HL-60/S4 treated with retinoic acid at 250 ng/mL for 4 days and 3 days (cell line): ENCODE results near the gene SEMA4C.

ENCODE experiments used
- in situ Hi-C: fragments of 300-500 bp; cut with MboI; formaldehyde crosslinking; loops from 2 replicates; pipeline ENCODE4 v1.7.0; 2022; ENCODE audit warnings: low sequenced_read_pairs

The SEMA4C gene

GRCh38 chr2:96847586-96847985, 22.3 kb downstream of the SEMA4C start:
- in situ Hi-C loops = no loop called here

- in situ Hi-C loops = no loop called here
Measured at GRCh38 chr2:96846825-96847224, 23.1 kb downstream of the SEMA4C start.

DNA sequence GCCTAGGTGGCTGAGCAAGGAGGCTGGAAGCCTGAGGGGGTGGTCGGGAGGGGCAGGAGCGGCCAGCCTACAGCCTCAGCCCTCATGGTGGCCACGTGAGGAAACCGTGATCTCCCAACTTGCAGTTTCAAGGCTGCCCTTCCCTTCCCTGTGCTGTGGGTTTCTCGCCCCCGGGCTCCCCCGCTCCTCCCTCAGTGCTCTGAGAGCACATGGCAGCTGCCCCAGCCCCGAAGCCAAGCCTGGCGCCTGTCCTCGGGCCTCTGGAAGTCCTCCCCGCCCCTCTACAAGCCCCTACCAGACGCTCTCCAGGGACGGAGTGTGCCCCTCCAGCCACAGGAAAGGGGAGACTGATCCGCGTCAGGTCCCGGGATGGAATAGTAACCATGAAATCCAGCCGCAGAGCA, 25.5 kb downstream of the SEMA4C start:
- in situ Hi-C loops = no loop called here

DNA sequence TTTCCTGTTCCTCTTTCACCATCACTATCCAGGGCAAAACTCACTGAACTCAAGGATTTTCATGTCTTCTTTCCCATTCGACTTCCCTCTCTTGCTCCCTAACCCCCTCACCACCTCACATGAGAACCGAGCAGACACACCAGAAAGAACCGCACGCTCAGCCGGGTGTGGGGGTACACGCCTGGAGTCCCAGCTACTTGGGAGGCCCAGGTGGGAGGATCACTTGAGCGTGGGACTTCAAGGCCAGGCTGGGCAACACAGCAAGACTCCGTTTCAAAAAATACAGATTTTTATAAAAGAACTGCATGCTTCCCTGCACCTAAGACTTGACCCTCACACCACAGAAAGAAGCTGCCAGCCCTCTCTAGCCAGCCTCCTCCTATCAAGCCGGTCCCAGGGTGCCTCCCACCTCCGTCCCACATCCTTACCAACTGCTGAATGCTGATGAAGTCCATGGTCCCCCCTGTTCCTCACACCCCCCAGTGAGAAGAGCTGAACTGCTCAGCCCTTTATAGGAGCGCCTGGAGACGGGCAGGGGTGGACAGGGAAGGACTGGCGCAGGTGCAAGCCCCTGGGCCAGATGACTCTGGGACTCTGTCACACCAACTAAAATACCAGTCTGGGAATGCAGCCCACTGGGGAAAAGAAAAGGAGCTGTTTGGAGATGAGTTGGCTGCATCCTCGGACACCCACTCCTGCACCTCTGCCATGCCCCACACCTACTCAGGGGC, 26.2 kb downstream of the SEMA4C start, which contains the start of gene ANKRD23:
TSS of gene ANKRD23 (minus strand) at position 484 of the 731 bp plus-strand sequence. CDS start at position 455, 29 bp downstream.
- in situ Hi-C loops = no loop called here

- in situ Hi-C loops = no loop called here
Measured at GRCh38 chr2:96842600-96842999, 27.3 kb downstream of the SEMA4C start.

GRCh38 chr2:96841701-96842495, 28.0 kb downstream of the SEMA4C start:
- in situ Hi-C loops = no loop called here

GRCh38 chr2:96839875-96840850, 29.7 kb downstream of the SEMA4C start:
- in situ Hi-C loops = no loop called here

DNA sequence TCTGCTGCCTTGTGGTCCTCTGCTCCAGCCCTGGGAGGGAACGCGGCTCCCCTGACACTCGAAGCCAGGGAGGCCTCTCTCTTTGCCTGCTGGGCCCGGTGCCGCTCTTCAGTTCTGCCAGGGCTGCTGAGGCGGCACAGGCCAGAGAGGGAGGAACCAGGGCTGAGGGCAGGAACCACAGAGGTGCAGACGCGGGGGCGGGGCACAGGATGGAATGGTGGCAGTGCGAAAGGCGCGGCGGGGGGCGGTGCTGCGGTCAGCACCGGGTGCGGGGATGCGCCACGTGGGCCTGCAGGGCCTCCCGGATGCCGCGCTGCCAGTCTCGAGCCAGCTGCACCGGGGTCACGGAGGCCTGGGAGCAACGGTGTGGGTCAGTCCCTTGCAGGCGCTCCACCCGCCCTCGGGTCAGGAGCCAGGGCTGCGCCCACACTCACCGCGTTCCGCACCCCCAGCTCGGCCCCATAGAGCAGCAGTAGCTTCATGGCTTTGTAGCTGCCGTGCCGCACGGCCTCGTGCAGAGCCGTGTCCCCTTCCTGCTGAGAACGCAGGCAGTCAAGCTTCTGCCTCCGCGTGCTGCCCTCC, 30.5 kb downstream of the SEMA4C start:
- in situ Hi-C loops = no loop called here

DNA sequence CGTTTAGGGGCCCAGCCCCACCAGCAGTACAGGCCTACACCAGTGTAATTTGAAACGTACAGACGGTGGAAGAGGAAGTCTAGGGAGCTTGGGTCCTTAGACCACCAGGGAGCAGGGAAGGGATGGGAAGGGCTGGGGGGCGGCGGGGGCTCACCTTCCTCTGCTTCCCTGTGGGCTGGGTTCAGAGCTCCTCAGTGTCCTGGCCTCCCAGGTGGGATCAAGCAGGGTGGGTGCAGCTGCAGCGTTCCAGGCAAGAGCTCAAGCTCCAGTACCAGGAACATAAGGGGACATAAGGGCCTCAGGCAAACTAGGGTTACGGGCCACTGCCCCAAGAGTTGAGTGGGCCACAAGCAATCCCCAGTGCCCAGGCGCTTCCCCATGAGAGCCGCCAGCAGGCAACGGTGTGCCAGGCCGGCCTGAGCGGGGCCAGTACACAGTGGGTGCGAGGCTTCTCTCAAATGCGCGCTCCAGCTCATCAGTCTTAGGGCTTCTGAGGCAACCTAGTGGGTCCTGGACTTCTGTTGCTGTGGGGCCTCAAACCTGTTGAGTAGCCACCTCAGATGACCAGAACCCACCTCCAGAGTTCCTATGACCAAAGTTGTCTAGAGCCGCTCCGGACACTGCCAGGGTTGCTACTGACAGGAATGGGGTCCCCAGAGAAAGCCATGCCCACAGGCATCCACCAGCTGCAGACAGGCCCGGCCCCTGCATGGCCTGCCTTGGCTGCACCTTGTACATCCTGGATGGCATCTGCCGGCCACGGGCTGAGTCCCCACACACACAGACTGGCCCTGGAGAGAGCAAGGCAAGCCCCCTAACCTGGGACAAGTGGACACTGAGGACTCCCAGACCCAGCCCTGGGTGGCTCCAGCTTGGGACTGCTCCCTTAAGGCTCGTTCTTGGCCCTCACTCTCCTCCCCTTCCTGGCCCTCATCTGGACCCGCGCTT, 31.3 kb downstream of the SEMA4C start:
- in situ Hi-C loops = no loop called here

DNA sequence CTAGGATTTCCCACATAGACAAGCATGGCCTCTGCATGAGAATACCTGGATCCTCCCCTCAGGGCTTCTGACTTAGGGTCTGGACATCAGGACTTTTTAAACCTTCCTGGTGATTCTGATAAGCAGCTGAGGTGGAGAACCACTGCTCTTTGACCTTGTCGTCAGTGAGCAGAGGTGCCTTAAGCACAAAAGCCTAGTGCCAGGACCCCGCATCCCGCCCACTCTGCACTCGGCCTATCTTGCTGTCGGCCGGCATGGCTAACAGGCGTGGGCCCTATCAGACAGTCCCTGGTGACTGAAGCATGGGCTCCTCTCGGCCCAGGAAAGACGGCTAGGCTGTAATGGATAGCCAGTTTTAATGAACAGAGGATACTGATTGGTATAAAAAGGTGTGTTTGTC, 32.3 kb downstream of the SEMA4C start:
- in situ Hi-C loops = no loop called here

DNA sequence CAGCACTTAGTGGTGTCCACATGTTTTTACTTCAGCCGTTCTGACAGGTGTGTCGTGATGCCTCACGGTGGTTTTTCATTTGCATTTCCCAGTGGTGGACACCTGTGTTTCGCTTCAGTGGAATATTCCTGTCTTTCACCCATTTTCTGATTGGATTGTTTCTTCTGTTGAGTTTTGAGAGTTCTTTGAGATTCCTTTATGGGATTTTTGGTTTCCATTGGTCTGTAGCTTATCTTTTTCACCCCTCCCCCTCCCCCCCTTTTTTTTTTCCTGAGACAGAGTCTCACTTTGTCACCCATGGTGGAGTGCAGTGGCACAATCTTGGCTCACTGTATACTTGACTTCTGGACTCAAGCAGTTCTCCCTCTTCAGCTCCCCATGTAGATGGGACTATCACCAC, 34.0 kb downstream of the SEMA4C start:
- in situ Hi-C loops = no loop called here

- in situ Hi-C loops = no loop called here
Measured at GRCh38 chr2:96832754-96833507, 36.9 kb downstream of the SEMA4C start.

GRCh38 chr2:96832408-96832753, 37.5 kb downstream of the SEMA4C start:
- in situ Hi-C loops = no loop called here

DNA sequence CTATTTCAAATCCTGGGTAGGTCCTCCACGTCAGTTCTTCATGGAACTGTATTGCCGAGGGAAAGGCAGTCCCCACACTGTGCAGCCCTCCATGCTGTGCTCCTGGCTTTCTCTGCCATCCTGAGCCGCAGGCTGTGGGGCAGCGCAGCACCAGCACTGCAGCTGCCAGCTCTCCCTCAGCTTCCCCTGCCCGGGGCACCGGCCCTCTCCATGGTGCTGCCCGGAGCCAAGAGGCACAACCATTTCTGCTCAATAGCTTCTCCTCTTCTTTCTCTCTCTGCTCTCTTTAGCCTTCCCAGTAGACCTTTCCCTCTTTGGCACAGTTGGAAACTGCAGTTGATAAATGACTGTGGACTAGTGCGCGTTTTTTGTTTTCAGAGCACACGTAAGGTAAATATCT, 38.2 kb downstream of the SEMA4C start:
- in situ Hi-C loops = no loop called here

DNA sequence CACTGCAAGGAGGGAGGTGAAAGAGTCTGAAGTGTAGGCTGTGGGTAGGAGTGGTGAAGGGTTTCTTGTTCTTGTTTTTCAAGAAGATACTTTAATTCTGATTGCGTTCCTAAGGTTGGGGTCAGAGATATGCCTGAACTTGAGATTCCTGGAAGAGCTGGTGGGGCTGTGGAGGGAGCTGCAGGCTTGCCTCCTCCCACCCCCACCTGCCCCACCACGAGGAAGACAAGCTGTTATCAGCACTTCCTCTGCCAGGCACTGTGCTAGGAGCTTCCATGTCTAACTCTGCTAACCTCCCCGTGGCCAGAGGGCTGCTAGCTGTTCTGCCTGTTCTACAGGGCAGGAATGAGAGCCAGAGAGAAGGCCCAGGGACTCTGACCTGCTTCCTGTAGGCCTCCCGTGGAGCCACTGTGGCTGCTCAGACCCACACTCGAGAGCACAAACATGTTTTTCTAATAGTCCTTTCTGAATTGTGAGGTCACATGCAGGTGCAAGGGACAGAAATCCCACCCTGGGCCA, 39.8 kb downstream of the SEMA4C start:
- in situ Hi-C loops = no loop called here

- in situ Hi-C loops = no loop called here
Measured at GRCh38 chr2:96828874-96829273, 41.0 kb downstream of the SEMA4C start.

GRCh38 chr2:96828436-96828835, 41.4 kb downstream of the SEMA4C start:
- in situ Hi-C loops = no loop called here

- in situ Hi-C loops = no loop called here
Measured at GRCh38 chr2:96826546-96827278, 43.2 kb downstream of the SEMA4C start.
